Daoy (cell line): Measurements from ENCODE around the gene YIPF1. TPM values are rescaled to one million over a fixed set of nuclear protein-coding genes. Genes with fewer than 3 reads are reported as not detected.

ENCODE experiments used
- total RNA-seq: library from RNA; depleted of rRNA; stranded (reverse); fragments of >200 nt; shearing (Covaris generic); gene quantifications from 2 replicates; pipeline ENCODE4 v1.2.3, GENCODE V29; 2014; rRNA removed

Gene YIPF1
- total RNA-seq, 1 experiment from 2014 or later, result 19.7 TPM

Other genes with a start within 250 kb of the YIPF1 start
- gene GLIS1, start 150.6 kb downstream of the YIPF1 start, total RNA-seq, result 3.0 and 4.7 TPM in 2 replicates
- 78.3 and 89.1 TPM in 2 replicates for gene NDC1, start 51.5 kb downstream of the YIPF1 start, total RNA-seq
- gene DIO1, start 4.4 kb upstream of the YIPF1 start, total RNA-seq, result not detected in 2 replicates
- 57.0 and 67.2 TPM in 2 replicates for gene IFT25, start 55.9 kb upstream of the YIPF1 start, total RNA-seq
- gene LRRC42, start 56.6 kb upstream of the YIPF1 start, total RNA-seq, result 39.8 and 43.8 TPM in 2 replicates
- gene LDLRAD1, start 128.4 kb upstream of the YIPF1 start, total RNA-seq, result not detected in 2 replicates
- 177 and 229 TPM in 2 replicates for gene TMEM59, start 163.4 kb upstream of the YIPF1 start, total RNA-seq
- gene TCEANC2, start 163.8 kb upstream of the YIPF1 start, total RNA-seq, result 4.9 and 5.0 TPM in 2 replicates